Ovary (tissue), 1 donor: ENCODE measurements around the gene CWC27.

Experiments
- EP300 ChIP-seq: sonication (generic); formaldehyde crosslinking; IDR thresholded peaks from one replicate; pipeline ENCODE4 v1.6.1; 2017; ENCODE audit warnings: antibody characterized with exemption
- POLR2A ChIP-seq: fragments of 450-650 bp; IDR thresholded peaks from one replicate; pipeline ENCODE4 v1.6.1; 2017; ENCODE audit warnings: antibody characterized with exemption, mild to moderate bottlenecking, moderate library complexity

- TF ChIP-seq POLR2A (no peak), EP300 (no peak)
These were observed 92.6 kb downstream of the CWC27 start for GRCh38 chr5:64861281-64861680.
